ENCODE measurements around the gene CNIH4.

DNA sequence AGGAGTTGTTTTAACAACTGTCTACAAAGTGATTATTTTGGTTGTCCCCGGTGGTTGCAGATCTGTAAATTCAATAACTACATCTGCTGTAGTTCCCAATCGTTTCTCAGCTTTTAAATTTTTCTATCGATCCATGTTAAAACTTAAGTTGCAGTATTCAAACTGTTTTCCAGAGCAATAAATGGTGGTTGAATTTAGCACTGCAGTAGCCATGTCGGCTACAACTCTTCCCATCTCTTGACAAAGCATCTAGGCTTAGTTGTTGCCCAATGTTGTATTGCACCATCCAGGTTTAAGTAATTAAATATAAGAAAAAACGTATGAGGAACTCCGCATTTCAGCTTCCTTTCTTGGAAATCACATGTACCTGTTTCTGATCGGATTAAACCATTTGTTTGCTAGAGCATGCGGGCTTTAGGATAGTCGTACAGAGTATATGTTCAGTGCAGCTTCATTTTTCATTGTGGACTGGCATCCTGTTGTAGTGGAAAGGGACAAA is 996 bp downstream of the CNIH4 start:
- TF ChIP-seq FOXM1 (IDR thresholded peaks at IDR 0.05; ENCODE audit: borderline replicate concordance) (no peak), BHLHE40 (IDR thresholded peaks at IDR 0.05; ENCODE audit: borderline replicate concordance) (no peak), ZNF384 (IDR thresholded peaks at IDR 0.05) (no peak), SUZ12 (IDR thresholded peaks at IDR 0.05) (no peak), HDGF (IDR thresholded peaks at IDR 0.05; ENCODE audit: borderline replicate concordance) (no peak), FOXA1 (IDR thresholded peaks at IDR 0.05) (no peak), FOXK2 (IDR thresholded peaks at IDR 0.05) (no peak), SP1 (IDR thresholded peaks at IDR 0.05) (no peak), TARDBP (IDR thresholded peaks at IDR 0.05) (no peak), ELF4 (IDR thresholded peaks at IDR 0.05) (no peak), ARNT (IDR thresholded peaks at IDR 0.05) (no peak)
- TF ChIP-seq, protein P1, sequence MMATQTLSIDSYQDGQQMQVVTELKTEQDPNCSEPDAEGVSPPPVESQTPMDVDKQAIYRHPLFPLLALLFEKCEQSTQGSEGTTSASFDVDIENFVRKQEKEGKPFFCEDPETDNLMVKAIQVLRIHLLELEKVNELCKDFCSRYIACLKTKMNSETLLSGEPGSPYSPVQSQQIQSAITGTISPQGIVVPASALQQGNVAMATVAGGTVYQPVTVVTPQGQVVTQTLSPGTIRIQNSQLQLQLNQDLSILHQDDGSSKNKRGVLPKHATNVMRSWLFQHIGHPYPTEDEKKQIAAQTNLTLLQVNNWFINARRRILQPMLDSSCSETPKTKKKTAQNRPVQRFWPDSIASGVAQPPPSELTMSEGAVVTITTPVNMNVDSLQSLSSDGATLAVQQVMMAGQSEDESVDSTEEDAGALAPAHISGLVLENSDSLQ (IDR thresholded peaks at IDR 0.05), result no peak

Measured in HEK293T (cell line).